HCT116 (cell line): ENCODE data around the gene SORCS2. TPM values are rescaled to one million over a fixed set of nuclear protein-coding genes. Genes with fewer than 3 reads are reported as not detected.

Source experiments
- ATAC-seq: fragments of 200-7000 bp; cut with Tn5 transposase; 2 replicates; pipeline ENCODE4 v1.9.1; 2020; ENCODE audit warnings: mild to moderate bottlenecking, moderate library complexity
- BruUV-seq: library from RNA; stranded (reverse); fragments of 400-500 nt; replicated peaks from 2 replicates; lab custom pipeline; 2021; lab: Mats Ljungman, UMichigan
- CTCF ChIA-PET: fragments of 300-600 bp; sonication (Branson Sonifier 250); formaldehyde crosslinking; loops from one replicate; lab custom pipeline; 2021; ENCODE audit warnings: antibody characterized with exemption; lab: Charles Lee
- POLR2A ChIA-PET: fragments of 300-600, 350-600 bp; sonication (Branson Sonifier 250); formaldehyde crosslinking; loops from one replicate; lab custom pipeline; 2021; ENCODE audit warnings: antibody characterized with exemption; lab: Charles Lee
- RAD21 ChIA-PET, 2 experiments: fragments of 300-600 bp; sonication (Branson Sonifier 250); formaldehyde crosslinking; loops; one replicate each; lab custom pipeline; 2023; ENCODE audit warnings: low total read pairs in 2 of 2; ENCODE audit not compliant: uncharacterized antibody in 2 of 2, unreplicated experiment in 2 of 2, low non-redundant PET in 1 of 2; lab: Charles Lee
- DNase-seq: peaks from one replicate; pipeline ENCODE4 v3.0.0-alpha.2; 2010; ENCODE audit warnings: low read depth, low spot score
- H2AFZ ChIP-seq: fragments of 200-600 bp; shearing (Covaris generic), sonication (generic); 2 replicates; pipeline ENCODE4 v1.6.1; 2017; ENCODE audit warnings: low read depth, mixed run types, mixed read lengths, antibody characterized with exemption, low read length; ENCODE audit not compliant: poor library complexity, severe bottlenecking
- H3K27ac ChIP-seq: 2 replicates; pipeline ENCODE4 v1.5.1; 2012; ENCODE audit warnings: low read depth, low read length
- H3K27me3 ChIP-seq: fragments of 200-600 bp; sonication (generic); 2 replicates; pipeline ENCODE4 v1.6.1; 2016; ENCODE audit warnings: mixed run types, low read length, mixed read lengths; ENCODE audit not compliant: insufficient read depth
- H3K36me3 ChIP-seq, 2 experiments: fragments of 200-500 bp in 1 of 2; fragments of 200-600 bp in 1 of 2; sonication (Bioruptor generic) in 1 of 2; sonication (generic) in 1 of 2; 2 replicates each; pipeline versions ENCODE4 v1.5.1 to v1.6.1; 2014 to 2016; ENCODE audit warnings: low read length in 2 of 2, inconsistent platforms in 1 of 2, mixed read lengths in 1 of 2, mixed run types in 1 of 2; ENCODE audit not compliant: insufficient read depth in 2 of 2, control insufficient read depth in 1 of 2
- H3K4me1 ChIP-seq, 2 experiments: fragments of 200-600 bp in 1 of 2; sonication (generic) in 1 of 2; 2 replicates each; pipeline versions ENCODE4 v1.5.1 to v1.6.1; 2012 to 2017; ENCODE audit warnings: low read length in 2 of 2, inconsistent platforms in 1 of 2, mild to moderate bottlenecking in 1 of 2, mixed read lengths in 1 of 2, mixed run types in 1 of 2, moderate library complexity in 1 of 2; ENCODE audit not compliant: insufficient read depth in 2 of 2, control insufficient read depth in 1 of 2
- H3K4me2 ChIP-seq: fragments of 200-600 bp; sonication (generic); 2 replicates; pipeline ENCODE4 v1.6.1; 2017; ENCODE audit warnings: mixed run types, low read length, mixed read lengths
- H3K4me3 ChIP-seq, 2 experiments: fragments of 200-600 bp in 1 of 2; sonication (generic) in 1 of 2; replicated peaks in 1 of 2; 2 replicates each; pipeline ENCODE4 v1.5.1; 2011 to 2016; ENCODE audit warnings: low read length in 2 of 2, control low read depth in 1 of 2, low read depth in 1 of 2, mild to moderate bottlenecking in 1 of 2, mixed read lengths in 1 of 2, mixed run types in 1 of 2
- H3K79me2 ChIP-seq: fragments of 200-600 bp; sonication (generic); 2 replicates; pipeline ENCODE4 v1.6.1; 2017; ENCODE audit warnings: mild to moderate bottlenecking, mixed run types, low read length, moderate library complexity, mixed read lengths; ENCODE audit not compliant: insufficient read depth
- H3K9ac ChIP-seq: fragments of 200-600 bp; sonication (generic); 2 replicates; pipeline ENCODE4 v1.6.1; 2016; ENCODE audit warnings: low read length, mixed read lengths
- H3K9me2 ChIP-seq: fragments of 200-600 bp; sonication (generic), shearing (Covaris generic); 2 replicates; pipeline ENCODE4 v1.6.1; 2017; ENCODE audit warnings: mixed run types, mild to moderate bottlenecking, moderate library complexity; ENCODE audit not compliant: insufficient read depth
- H3K9me3 ChIP-seq, 2 experiments: fragments of 200-500 bp in 1 of 2; fragments of 200-600 bp in 1 of 2; sonication (Bioruptor generic) in 1 of 2; sonication (generic) in 1 of 2; 2 replicates each; pipeline ENCODE4 v1.6.1; 2014 to 2017; ENCODE audit warnings: low read length in 2 of 2, mixed read lengths in 2 of 2, inconsistent platforms in 1 of 2, low read depth in 1 of 2, mild to moderate bottlenecking in 1 of 2, mixed run types in 1 of 2, moderate library complexity in 1 of 2; ENCODE audit not compliant: control insufficient read depth in 1 of 2, insufficient read depth in 1 of 2
- H4K20me1 ChIP-seq: fragments of 200-600 bp; sonication (generic), shearing (Covaris generic); 2 replicates; pipeline ENCODE4 v1.6.1; 2017; ENCODE audit warnings: mixed run types, mild to moderate bottlenecking, moderate library complexity; ENCODE audit not compliant: insufficient read depth
- ATF3 ChIP-seq: IDR thresholded peaks from 2 replicates; pipeline ENCODE4 v1.6.1; 2012
- CEBPB ChIP-seq: IDR thresholded peaks from 2 replicates; pipeline ENCODE4 v1.6.1; 2012; ENCODE audit warnings: low read depth
- EGR1 ChIP-seq: IDR thresholded peaks from 2 replicates; pipeline ENCODE4 v1.6.1; 2012; ENCODE audit warnings: low read depth
- ELF1 ChIP-seq: IDR thresholded peaks from 2 replicates; pipeline ENCODE4 v1.6.1; 2012; ENCODE audit warnings: low read depth, borderline replicate concordance
- EZH2 ChIP-seq: fragments of 200-600 bp; sonication (generic); IDR thresholded peaks from 2 replicates; pipeline ENCODE4 v1.6.1; 2017; ENCODE audit warnings: antibody characterized with exemption, mixed run types
- FOSL1 ChIP-seq: IDR thresholded peaks from 2 replicates; pipeline ENCODE4 v1.6.1; 2012; ENCODE audit warnings: low read depth
- JUND ChIP-seq: IDR thresholded peaks from 2 replicates; pipeline ENCODE4 v1.6.1; 2012
- POLR2A ChIP-seq: IDR thresholded peaks from 2 replicates; pipeline ENCODE4 v1.7.0; 2011; ENCODE audit warnings: borderline replicate concordance; ENCODE audit not compliant: insufficient read depth, insufficient read length; ENCODE audit errors: extremely low read depth
- POLR2AphosphoS5 ChIP-seq: IDR thresholded peaks from 2 replicates; pipeline ENCODE4 v1.6.1; 2011; ENCODE audit warnings: mild to moderate bottlenecking, low read depth, low read length, moderate library complexity
- RAD21 ChIP-seq: IDR thresholded peaks from 2 replicates; pipeline ENCODE4 v1.6.1; 2012; ENCODE audit warnings: low read depth, mild to moderate bottlenecking
- REST ChIP-seq: IDR thresholded peaks from 2 replicates; pipeline ENCODE4 v1.6.1; 2012; ENCODE audit warnings: low read depth
- SP1 ChIP-seq: IDR thresholded peaks from 2 replicates; pipeline ENCODE4 v1.6.1; 2012; ENCODE audit warnings: low read depth
- SRF ChIP-seq: IDR thresholded peaks from 2 replicates; pipeline ENCODE4 v1.6.1; 2012; ENCODE audit warnings: low read depth
- TCF7L2 ChIP-seq: IDR thresholded peaks from 2 replicates; pipeline ENCODE4 v1.7.0; 2011; ENCODE audit warnings: borderline replicate concordance, inconsistent platforms; ENCODE audit not compliant: insufficient read depth, insufficient read length; ENCODE audit errors: extremely low read depth
- YY1 ChIP-seq: IDR thresholded peaks from 2 replicates; pipeline ENCODE4 v1.6.1; 2011; ENCODE audit warnings: low read length, low read depth, moderate library complexity, mild to moderate bottlenecking; ENCODE audit not compliant: insufficient replicate concordance; ENCODE audit errors: extremely low read depth
- ZBTB33 ChIP-seq: IDR thresholded peaks from 2 replicates; pipeline ENCODE4 v1.6.1; 2011; ENCODE audit warnings: mild to moderate bottlenecking, low read length, moderate library complexity; ENCODE audit not compliant: insufficient replicate concordance; ENCODE audit errors: extremely low read depth
- ZFX ChIP-seq: fragments of 450-650 bp; IDR thresholded peaks from 2 replicates; pipeline ENCODE4 v1.6.1; 2017
- ZNF274 ChIP-seq: fragments of 200-500 bp; sonication (Bioruptor generic); IDR thresholded peaks from 2 replicates; pipeline ENCODE4 v1.6.1; 2014; ENCODE audit warnings: mild to moderate bottlenecking, low read depth, low read length, inconsistent platforms
- intact Hi-C: fragments of 100-400 bp; cut with micrococcal nuclease; formaldehyde crosslinking; loops from 2 replicates; pipeline ENCODE4 v1.10.0; 2022
- total RNA-seq: library from RNA; stranded (reverse); gene quantifications from one replicate; pipeline ENCODE4 v1.2.1, GENCODE V29; 2021; ENCODE audit not compliant: unreplicated experiment

The SORCS2 gene
- total RNA-seq, 1 experiment from 2014 or later: 0.37 TPM

GRCh38 chr4:7223541-7223940, 31.2 kb downstream of the SORCS2 start:
- H2AFZ ChIP-seq: no peak overlapping the region

GRCh38 chr4:7224001-7224400, 31.7 kb downstream of the SORCS2 start:
- Histone ChIP-seq H2AFZ (no peak overlapping the region), H3K9me3 (no peaks in the 10 kb centered on the region), H3K27me3 (no peaks in the 10 kb centered on the region), H3K4me1 (no peaks in the 10 kb centered on the region), H3K9ac (no peak overlapping the region), H3K79me2 (no peaks in the 10 kb centered on the region), H3K9me2 (no peaks in the 10 kb centered on the region), H4K20me1 (no peaks in the 10 kb centered on the region), H3K36me3 (no peaks in the 10 kb centered on the region), H3K4me3 (no peak overlapping the region), H3K27ac (no peak overlapping the region), H3K4me2 (no peak overlapping the region)
- POLR2A ChIA-PET: no interaction called here
- RAD21 ChIA-PET: no interaction called here
- no TSS peak for BruUV-seq
- CTCF ChIA-PET: no interaction called here
- intact Hi-C loops: no loop called here
- DNase-seq (no peak), ATAC-seq (no peak)
- TF ChIP-seq SP1: no peak
- no peak for TF ChIP-seq ZNF274
- TF ChIP-seq ELF1: no peak
- TF ChIP-seq FOSL1: no peak
- TF ChIP-seq RAD21: no peak
- no peak for TF ChIP-seq EZH2
- no peak for TF ChIP-seq ATF3
- no peak for TF ChIP-seq YY1
- TF ChIP-seq POLR2A: no peak
- no peak for TF ChIP-seq ZFX
- TF ChIP-seq EGR1: no peak
- TF ChIP-seq SRF: no peak
- TF ChIP-seq TCF7L2: no peak
- TF ChIP-seq POLR2AphosphoS5: no peak
- no peak for TF ChIP-seq ZBTB33
- no peak for TF ChIP-seq REST
- TF ChIP-seq CEBPB: no peak
- no peak for TF ChIP-seq JUND

More at GRCh38 chr4:7223541-7223940, 31.2 kb downstream of the SORCS2 start:
- no peak for TF ChIP-seq EZH2
- TF ChIP-seq, all 23 proteins: peak for 0
- no peaks in the 10 kb centered on the region for H3K36me3 ChIP-seq
- intact Hi-C loops: no loop called here
- no peaks in the 10 kb centered on the region for H4K20me1 ChIP-seq
- H3K4me2 ChIP-seq: no peak overlapping the region
- ChIA-PET RAD21 (no interaction called here), CTCF (no interaction called here), POLR2A (no interaction called here)
- H3K27ac ChIP-seq: no peak overlapping the region
- DNase-seq: no peak
- H3K4me3 ChIP-seq: no peak overlapping the region
- no peaks in the 10 kb centered on the region for H3K9me2 ChIP-seq
- no peaks in the 10 kb centered on the region for H3K27me3 ChIP-seq
- no peaks in the 10 kb centered on the region for H3K9me3 ChIP-seq
- ATAC-seq: no peak
- no TSS peak for BruUV-seq
- no peaks in the 10 kb centered on the region for H3K4me1 ChIP-seq
- H3K9ac ChIP-seq: no peak overlapping the region
- H3K79me2 ChIP-seq: no peaks in the 10 kb centered on the region
